Activated CD8-positive, alpha-beta memory T cell treated with anti-CD3 and anti-CD28 coated beads for 48 hours (primary cell): ENCODE data around the gene TIMM17B.
"Not testable (repeated sequence)": the region's sequence is repeated elsewhere in the genome, so short reads cannot be mapped to it uniquely, and the experiment has no call there.

Experiments
- DNase-seq, 3 experiments: peaks; one replicate each; pipeline ENCODE4 v3.0.0-alpha.2; 2020; ENCODE audit warnings: low read depth in 2 of 3, low spot score in 2 of 3

Gene TIMM17B

DNA sequence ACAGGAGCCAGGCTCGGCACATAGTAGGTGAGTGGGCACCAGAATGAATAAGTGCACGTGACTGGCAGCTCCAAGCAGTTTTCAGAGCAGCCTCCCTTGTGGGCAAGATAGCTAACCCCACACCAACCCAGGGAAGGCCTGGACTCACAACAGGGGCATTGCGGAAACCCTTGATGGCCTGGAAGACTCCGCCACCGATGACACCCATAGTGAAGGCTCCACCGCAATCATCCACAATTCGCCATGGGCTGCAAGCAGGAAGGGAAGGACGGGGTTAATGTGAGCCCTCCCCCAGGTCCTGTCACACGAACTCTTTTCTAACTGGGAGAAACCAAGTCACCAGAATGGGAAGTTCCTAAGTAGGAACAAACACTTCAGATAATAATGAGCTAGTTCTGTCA lies 957 bp downstream of the TIMM17B start:
- DNase-seq = no peak

DNA sequence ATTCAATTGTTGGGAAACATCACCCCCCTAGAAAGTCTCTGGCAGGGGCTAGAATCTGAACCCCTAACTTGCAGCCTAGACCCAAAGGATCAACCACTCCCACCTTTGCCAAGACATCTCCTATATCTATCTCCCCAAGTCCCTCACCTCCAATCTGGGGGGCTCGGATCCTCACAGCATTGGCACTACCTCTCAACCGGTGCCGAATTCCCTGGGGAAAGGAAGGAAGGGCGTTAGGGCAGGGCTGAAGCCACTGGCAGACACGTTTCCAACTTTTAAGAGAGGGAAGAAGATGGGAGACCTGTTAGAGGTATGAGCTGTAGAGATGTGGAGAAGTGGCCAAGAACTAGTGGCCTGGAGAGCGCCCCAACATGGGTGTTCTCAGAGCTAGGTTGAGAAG lies 2.7 kb downstream of the TIMM17B start:
- no peak for DNase-seq

DNA sequence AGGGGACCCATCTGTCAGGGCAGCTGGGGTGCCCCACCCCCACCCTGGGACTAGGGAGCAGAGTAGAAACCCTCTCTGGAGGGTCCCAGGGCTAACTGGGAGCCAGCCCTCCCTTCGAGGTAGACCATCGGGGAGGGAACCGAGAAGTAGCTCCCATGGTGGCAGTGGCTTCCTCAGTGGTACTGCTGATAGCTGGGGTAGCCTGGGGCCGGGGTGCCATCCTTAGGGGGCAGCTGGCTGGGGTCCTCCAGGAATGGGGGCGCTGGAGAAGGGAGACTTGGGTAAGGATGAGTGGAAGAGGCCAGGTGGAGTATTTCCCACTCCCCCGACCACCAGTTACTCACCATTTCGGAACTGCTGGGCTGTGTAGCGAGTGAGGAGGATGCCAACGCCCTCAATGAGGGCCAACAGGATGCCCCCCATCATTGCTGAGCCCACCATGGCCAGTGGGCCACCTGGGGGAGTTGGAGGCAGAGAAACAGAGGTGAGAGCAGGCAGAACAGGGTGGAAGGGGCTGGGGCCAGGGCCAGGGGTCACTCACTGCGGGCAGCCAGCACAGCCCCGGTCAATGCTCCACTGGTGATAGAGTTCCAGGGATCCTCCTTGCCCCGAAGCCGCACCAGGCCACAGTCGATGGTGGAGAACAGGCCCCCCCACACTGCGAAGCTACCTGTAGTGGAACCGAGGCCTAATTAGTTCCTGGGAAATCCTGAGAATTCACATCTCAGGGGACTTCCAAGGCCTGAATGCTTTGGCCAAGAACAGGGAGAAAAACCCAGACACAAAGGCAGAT lies 3.8 kb downstream of the TIMM17B start:
- no peak for DNase-seq

DNA sequence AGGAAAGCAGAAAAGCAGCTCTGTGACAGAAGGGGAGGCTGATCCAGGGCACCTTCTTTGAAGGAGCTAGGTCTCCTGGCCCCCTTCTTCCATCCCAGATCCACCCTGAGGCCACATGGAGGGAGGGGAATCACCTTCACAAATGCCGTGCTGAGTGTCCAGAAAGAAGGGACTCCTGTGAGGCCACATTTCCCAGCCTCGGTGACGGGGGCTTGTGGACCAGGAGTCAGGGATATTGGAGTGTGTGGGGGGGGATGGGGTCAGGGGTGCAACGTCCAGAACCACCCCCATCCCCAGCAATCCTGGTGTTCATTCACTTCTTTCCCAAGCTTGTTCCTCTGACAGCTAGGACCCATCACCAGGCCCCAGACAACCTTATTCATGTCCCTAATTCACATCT lies 4.7 kb downstream of the TIMM17B start:
- no peak for DNase-seq

DNA sequence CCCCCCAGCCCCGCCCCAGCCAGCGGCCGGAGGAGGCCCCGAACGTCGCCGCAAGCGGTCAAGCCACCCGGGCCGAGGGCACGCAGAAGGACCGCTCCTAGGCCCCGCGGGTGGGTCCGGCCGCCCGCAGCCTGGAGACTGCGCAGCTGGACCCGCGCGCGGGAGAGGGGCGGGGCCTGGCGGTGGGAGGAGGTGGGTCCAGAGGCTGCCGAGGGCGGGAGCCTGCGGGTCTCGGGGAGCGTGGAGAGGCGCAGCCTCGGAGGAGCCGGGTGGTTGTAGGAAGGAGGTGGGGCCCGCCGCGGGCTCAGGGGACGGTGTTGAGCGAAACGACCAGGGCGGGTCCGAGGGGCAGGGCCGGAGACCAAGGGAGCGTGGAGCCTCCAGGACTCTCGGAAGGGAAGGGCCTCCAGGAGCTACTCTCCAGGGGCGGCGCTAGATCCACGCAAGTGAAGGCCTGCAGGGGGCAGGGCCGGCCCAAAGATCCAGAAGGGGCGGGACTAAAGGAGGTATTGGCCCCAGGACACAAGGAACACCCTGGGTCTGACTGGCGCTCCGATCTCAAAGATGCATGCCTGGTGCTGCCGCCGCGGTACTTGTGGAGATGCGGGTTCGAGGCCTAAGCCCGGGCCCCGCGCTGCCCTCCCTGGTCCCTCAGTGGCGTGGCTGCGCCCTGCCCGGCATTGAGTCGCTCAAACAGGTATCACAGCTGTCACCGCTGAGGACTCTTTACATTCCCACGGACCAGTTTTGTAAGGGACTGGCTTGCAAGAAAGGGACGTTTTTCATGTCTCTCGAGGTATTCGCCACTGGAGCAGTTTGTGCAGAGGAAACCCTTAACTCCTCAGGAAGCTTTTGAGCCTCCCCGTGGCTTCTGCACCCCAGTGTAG lies 5.9 kb downstream of the TIMM17B start:
- peak in 2 of 3 experiments; percentile 32 to 40 for DNase-seq

DNA sequence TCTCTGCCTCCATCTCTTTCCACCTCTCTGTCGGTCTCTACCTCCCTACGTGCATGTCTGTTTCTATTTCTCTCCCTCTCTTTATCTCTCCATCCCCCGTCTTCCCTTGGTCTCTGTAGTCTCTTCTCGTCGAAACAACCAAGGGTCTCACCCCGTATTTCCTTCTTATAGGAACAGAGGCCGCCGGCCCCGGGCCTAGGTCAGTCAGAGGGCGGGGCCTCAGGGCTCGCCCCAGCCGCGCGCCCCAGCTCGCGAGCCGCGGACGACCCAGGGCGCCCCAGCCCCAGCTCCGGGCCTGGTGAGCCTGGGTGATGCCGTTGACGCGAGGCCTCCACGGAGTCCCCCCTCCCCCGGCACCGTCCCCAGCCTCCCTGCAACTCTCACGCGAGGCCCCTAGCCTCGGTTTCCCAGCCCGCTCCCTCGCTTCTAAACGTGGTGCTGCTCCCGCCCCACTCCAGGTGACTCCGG lies 6.6 kb downstream of the TIMM17B start:
- no peak for DNase-seq

DNA sequence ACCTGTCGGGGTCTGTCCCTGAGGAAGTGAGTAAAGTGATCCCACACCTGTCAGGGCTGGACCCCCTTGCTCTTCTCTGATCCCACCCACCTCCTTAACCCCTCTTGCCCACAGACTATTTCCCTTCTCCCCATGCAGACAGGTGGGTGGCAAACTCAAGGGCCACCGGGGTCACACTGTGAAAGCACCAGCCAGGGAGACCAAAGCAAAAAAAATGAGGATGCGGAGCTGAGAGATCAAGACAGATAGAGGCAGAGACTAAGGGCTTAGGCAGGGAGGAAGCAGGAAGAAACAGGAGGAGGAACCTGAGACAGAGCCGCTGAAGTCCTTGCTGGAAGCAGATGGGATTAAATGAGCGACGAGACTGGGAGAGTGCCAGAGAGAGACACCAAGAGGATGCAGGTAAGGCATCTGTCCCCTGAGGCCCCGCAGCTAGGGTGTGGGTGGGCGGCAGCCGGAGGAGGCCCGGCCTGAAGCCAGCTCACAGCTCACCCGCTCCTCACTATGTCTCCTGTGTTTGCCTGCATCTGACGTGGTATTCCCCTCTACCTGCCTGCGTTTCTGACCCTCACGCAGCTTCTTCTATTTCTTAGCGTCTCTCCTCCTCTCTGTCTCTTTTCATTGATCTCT lies 7.2 kb downstream of the TIMM17B start:
- no peak for DNase-seq

DNA sequence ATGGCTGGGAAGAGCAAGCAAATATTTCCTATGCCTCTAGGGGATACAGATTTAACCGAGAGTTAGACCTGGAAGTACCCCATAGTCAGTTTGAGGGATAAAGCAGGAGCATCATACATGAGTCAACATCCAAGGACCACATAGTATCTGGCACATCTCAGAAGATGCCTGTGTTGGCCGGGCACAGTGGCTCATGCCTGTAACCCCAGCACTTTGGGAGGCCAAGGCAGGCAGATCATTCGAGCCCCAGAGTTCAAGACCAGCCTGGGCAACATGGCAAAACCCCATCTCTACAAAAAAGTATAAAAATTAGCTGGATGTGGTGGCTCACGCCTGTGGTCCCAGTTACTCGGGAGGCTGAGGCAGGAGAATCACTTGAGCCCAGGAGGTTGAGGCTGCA lies 11.0 kb downstream of the TIMM17B start:
- DNase-seq = not testable (repeated sequence)

DNA sequence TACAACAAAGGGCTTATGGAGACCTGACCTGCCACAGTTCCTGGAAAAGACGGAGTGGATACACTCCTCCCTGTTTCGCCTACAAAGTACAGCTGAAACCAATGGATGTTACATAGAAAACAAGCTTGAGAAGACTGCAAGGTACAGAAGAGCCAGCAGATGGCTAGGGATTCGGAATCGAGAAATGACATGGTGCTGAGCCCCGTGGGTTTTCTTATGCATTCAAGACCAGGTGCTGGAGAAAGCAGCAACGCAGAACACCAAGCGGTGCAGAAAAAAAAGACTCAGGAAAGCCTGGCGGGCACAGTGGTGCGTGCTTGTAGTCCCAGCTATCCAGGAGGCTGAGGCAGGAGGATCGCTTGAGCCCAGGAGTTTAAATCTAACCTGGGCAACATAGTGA lies 13.8 kb downstream of the TIMM17B start:
- no peak for DNase-seq

DNA sequence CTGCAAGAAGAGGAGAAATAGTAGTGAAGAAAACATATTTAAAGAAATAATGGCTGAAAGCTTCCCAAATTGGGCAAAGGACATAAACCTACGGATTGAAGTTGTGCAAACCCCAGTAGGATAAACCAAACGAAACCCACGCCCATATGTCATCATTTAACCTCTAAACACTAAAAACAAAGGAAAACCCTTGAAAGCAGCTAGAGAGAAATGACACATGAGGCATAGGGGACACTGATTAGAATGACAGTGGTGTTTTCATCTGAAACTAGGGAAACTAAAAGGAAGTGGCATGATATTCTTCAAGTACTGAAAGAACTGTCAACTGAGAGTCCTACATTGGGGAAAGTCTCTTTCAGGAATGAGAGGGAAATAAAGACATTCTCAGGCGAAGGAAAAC lies 20.6 kb downstream of the TIMM17B start:
- not testable (repeated sequence) for DNase-seq

DNA sequence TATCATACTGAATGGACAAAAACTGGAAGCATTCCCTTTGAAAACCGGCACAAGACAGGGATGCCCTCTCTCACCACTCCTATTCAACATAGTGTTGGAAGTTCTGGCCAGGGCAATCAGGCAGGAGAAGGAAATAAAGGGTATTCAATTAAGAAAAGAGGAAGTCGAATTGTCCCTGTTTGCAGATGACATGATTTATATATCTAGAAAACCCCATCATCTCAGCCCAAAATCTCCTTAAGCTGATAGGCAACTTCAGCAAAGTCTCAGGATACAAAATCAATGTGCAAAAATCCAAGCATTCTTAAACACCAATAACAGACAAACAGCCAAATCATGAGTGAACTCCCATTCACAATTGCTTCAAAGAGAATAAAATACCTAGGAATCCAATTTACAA lies 25.6 kb downstream of the TIMM17B start:
- not testable (repeated sequence) for DNase-seq

DNA sequence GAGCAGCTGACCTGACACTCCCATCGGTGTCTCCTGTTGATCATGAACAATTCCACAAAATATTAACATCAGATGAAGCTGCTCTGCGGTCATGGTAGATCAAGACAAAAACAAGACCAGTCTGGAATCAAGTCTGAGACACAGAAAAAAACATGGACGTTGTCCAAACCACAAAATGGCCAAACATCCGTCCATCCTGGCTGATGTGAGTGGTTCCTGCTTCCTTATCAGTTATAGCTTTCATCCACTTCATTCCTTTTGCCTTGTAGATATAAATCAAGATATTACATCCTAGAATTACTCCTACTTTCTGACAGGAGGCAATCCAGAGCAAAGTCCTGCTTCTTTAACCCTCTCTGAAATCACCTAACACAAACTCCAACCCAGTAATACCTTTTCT lies 33.4 kb downstream of the TIMM17B start:
- no peak for DNase-seq

DNA sequence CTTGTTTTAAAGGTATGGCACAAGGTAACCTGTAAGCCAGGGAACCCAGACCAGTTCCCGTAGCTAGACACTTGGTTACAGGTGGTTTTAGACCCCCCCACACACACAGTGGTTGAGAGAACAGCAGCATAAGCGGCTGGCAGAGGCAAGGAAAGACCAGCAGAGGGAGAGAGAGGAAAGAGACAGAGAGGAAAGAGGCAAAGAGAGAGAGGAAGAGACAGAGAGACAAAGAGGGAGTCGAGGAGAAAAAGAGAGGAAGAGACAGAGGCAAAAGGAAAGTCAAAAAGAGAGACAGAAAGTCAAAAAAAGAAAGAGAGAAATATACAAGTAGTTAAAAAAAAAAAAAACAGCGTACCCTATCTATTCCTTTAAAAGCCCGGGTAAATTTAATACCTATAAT lies 42.7 kb downstream of the TIMM17B start:
- DNase-seq = no peak

DNA sequence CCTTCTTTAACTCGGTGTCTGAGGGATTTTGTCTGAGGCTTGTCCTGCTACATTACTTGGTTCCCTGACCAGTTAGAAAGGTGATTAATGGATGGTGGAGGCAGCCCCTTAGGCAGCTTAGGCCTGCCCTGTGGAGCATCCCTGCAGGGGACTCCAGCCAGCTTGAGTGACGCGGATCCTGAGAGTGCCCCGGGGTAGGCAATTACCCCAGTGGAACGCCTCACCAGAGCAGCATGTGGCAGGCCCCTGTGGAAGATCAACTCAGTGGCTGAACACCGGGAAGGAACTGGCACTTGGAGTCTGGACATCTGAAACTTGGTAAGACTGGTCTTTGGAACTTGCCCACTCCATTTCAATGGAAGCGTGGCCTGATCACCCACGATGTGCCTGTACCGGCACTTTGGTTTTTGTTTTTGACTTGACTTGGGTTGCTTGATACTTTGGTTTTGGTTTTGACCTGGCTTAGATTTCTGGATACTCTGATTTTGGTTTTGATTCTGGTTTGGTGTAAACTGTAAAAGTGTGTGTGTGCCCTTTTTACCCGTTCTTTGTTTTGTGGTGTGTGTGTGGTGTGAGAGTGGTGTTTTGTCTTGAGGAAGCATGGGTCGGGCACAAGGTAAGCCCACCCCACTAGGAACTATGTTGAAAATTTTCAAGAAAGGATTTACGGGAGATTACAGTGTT lies 43.3 kb downstream of the TIMM17B start:
- DNase-seq = not testable (repeated sequence)

DNA sequence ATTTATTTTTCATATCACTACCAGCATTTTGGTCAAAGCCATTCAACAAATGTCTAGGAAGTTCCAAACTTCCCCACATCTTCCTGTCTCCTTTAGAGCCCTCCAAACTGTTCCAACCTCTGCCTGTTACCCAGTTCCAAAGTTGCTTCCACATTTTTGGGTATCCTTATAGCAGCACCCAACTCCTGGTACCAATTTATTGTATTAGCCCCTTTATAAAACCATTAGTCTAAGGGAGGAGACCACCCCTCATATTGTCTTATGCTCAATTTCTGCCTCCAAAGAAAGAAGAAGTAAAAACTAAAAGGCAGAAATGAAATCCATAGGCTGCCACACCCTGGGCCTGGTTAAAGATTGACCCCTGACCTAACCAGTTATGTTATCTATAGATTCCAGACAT lies 44.1 kb downstream of the TIMM17B start:
- not testable (repeated sequence) for DNase-seq

DNA sequence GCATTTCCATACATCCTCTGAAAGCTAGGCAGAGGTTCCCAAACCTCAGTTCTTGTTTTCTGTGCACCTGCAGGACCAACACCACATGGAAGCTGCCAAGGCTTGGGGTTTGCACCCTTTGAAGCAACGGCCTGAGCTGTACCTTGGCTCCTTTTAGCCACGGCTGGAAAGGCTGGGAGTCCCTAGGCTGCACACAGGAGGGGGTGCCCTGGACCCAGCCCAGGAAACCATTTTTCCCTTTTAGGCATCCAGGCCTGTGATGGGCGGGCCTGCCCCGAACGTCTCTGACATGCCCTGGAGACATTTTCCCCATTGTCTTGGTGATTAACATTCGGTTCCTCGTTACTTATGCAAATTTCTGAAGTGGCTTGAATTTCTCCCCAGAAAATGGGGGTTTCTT lies 44.7 kb downstream of the TIMM17B start:
- no peak for DNase-seq

DNA sequence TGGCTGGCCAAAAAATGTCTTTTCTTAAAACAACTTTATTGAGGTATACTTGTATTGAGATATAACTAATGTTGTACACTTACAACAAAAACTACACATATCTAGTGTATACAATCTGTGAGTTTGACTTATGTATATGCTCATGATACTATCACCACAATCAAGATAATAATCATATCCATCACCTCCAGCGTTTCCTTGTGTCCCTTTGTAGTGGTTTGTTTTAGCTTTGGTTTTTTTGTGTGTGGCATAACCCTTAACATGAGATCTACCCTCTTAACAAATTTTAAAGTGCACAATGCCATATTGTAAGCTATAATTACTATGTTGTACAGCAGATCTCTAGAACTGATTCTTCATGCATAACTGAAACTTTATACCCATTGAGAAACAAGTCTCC lies 48.7 kb downstream of the TIMM17B start:
- no peak for DNase-seq
